ENCODE results near the gene AHR.

The AHR gene

DNA sequence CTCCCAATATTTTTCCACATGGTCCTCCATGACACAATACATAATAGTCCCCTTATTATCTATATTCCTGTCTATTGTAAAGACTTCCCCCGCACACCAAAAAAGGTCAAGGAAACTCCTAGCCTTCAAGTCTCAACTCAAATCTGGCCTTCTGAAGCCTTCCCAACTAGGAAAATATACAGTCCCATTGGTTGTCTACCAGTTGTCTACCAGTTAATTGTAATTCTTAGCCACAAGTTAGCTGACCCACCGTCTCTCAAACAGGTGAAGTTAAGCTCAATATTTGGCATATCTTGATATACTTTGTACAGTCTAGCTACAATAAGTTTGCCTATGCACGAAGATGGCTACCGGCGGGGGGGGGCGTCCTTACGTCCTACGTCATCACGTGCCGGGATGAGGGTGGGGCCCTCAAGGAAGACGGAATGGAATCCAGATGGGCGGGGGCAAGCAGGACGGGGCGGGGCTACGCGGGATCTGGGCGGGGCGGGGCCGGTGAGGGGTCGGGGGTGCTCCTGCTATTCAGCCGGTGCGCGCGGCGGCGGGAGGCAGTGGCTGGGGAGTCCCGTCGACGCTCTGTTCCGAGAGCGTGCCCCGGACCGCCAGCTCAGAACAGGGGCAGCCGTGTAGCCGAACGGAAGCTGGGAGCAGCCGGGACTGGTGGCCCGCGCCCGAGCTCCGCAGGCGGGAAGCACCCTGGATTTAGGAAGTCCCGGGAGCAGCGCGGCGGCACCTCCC, at the start of gene AHR:
AHR (plus strand) TSS at position 551 of the 738 bp plus-strand sequence. CDS start 613 bp downstream, outside the sequence.
- DNase-seq (ENCODE audit: low read depth in 2 of 2, low spot score in 1 of 2), result peak; percentile 77 to 79

DNA sequence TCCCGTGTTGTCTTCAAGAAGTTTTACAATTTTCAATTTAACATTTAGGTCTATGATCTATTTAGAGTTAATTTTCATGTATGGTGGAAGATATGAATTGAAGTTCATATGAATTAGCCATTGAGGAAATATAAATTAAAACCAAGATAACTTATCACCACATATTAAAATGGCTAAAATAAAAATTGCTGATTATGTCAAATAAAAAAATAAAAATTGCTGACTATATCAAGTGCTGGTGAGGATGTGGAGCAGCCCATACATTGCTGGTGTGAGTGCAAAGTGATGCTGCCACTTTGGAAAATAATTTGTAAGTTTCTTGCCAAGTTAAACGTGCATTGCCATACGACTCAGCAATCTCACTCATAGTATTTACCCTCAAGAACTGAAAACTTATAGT, 44.6 kb upstream of the AHR start:
- DNase-seq (ENCODE audit: low read depth in 2 of 2, low spot score in 1 of 2), result no peak

DNA sequence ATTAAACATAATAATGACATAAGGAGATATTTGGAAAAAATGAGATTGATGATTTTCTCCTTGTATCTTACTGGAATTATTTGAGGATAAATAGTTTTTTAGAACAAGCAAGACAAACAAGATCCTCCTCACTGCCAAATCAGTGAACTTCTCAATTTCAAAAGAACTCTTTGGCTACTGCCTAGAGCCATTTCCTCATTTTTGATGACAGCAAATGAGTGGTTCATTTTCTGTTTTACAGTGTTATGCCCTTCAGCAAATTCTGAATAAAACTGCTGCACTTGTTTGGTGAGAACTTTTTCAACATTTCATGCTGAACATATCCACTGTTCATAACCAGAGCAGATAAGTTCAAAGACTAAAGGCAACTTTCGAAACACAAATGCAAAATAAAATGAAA, 42.5 kb upstream of the AHR start:
- no peak for DNase-seq (ENCODE audit: low read depth in 2 of 2, low spot score in 1 of 2)

DNA sequence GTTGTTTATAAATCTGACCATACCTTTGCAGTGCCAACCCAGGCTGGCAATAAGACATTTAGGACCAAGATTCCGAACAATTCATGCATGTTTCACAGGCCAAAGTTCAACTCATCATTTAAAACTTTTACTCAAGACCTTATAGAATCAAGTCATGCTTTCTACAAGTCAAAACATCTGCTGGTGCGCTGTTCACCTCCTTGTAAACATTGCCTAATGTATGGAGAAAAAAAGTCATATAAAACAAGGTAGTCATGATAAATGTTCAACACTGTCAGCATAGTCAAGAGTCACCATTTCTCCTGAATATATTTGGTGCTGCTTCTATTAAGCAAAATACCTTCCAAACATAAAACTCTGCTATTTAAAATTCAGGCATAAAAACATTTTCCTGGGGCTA, 42.1 kb upstream of the AHR start:
- no peak for DNase-seq (ENCODE audit: low read depth in 2 of 2, low spot score in 1 of 2)

DNA sequence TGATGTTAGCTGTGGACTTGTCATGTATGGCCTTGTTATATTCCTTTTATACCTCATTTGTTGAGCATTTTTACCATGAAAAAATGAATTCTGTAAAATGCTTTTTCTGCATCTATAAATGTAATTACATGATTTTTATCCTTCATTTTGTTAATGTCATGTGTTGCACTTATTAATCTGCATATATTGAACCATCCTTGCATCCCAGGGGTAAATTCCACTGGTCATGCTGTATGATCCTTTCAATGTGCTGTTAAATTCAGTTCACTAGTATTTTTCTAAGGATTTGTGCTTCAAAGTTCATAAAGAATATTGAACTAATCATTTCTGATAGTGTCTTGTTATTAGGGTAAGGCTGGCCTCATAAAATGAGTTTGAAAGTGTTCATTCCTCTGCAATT, 31.9 kb upstream of the AHR start:
- no peak for DNase-seq (ENCODE audit: low read depth in 2 of 2, low spot score in 1 of 2)

DNA sequence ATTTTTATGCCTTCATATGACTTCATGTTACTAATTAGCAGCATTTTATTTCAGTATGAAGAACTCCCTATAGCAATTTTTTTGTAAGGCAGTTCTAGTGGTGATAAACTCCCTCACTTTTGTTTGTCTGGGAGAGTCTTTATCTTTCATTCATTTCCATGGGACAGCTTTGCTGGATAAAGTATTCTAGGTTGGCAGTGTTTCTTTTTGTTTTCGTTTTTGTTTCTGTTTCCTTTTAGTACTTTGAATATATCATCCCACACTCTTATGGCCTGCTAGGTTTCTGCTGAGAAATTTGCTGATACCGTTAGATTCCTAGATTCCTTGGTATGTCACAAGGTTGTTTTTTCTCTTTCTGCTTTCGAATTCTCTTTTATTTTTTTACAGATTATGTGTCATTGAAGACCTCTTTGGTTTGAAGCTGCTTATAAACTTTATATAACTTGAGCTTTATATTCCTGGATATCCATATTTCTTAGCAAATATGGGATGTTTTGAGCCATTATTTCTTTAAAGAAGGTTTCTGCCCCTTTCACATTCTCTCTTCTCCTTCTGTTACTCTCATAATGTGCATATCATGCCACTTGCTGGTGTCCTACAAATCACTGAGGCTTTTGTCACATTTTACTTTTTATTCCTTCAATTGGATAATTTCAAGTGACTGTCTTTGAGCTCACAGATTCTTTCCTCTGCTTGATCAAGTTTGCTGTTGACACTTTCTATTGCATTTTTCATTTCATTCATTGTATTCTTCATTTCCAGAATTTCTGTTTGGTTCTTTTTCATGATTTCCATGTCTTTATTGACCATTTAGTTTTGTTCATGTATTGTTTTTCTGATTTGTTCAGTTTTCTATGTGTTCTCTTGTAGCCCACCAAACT, 28.9 kb upstream of the AHR start:
- no peak for DNase-seq (ENCODE audit: low read depth in 2 of 2, low spot score in 1 of 2)

DNA sequence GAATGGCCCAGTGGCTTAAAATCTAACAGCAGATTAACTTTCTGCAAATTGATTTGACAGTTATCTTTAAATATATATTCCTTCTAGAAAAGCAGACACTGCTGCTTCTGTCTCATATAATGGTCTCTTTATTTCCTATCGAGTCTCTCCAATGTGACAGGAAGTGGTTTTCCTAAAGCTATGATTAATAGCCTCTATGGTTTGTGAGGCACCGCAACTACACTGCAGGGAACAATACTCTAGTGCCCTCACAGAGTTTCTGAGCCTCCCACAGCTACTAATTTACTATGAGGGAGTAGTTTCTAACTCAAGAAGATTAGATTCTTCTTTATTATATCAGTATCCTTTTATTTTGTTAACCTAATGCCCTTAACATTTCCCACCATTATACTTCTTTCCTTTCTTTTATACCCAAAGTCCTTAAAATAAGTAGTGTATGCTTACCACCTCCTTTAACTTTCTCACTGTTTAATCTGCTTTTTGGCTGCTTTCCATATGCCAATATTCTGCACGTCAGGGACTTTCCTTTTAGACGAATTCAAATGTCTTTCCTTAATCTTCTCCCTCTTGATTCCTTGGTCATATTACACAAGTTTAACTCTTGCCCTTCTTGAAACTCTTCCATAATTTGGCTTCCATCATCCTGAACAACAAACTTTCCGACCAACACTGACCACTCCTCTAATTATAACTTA, 23.8 kb upstream of the AHR start:
- DNase-seq (ENCODE audit: low read depth in 2 of 2, low spot score in 1 of 2), result no peak

DNA sequence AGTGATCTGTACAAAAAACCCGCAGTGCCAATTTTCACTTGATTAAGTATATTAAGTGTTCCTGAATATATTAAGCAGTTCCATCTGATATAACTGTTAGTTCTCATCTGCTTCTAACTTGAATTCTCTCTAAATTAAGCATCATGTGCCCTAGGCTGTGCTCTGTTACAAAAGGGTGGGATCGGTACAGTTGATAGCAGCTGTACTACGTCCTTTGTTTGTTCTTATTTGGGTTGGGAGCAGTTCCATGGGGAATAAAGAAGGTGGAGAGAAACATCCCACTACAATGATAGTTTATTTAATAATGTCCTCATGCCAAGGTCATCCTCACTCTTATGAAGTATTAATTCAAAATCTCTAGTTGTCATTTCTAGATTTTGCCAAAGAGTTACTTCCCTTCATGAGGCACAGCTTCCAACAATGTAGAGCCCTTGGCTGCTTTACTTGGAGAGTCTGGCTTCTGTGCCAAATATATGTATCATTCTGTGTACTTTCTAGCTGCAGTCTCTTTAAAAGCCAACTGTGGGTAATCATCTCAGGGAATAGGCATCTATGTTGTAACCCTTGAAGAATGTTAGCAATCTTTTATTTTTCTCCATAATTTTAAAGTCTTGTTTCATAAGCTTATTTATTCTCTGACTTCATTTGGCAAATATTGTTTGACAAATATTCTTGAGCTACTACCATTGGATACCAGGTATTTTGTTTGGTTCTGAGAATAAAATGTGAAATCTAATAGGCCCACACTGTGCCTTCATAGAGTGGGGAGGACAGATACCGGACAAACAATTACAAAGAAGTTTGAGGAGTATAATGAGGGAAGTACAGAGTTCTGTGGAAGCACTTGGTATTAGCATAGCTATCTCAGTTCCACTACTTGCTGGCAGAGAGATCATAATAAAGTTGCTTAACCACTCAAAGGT, 22.4 kb upstream of the AHR start:
- no peak for DNase-seq (ENCODE audit: low read depth in 2 of 2, low spot score in 1 of 2)

DNA sequence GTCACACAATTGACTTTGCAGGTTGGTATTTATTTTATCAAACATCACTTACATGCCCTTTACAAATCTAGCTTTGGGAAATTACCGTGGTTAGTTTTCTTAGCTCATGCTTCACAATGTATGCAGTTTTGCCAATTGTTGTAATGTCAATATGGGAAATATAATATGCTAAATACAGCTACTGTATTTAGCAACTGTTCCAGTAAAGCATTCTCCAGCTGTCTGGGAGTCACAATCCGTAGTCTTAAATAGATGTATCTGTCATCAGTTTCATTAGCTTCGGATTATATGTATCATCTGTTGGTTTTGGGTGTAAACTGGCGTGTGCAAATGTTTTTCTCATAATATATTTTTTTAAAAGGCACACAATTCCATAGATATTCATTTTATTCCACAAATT, 19.4 kb upstream of the AHR start:
- no peak for DNase-seq (ENCODE audit: low read depth in 2 of 2, low spot score in 1 of 2)

DNA sequence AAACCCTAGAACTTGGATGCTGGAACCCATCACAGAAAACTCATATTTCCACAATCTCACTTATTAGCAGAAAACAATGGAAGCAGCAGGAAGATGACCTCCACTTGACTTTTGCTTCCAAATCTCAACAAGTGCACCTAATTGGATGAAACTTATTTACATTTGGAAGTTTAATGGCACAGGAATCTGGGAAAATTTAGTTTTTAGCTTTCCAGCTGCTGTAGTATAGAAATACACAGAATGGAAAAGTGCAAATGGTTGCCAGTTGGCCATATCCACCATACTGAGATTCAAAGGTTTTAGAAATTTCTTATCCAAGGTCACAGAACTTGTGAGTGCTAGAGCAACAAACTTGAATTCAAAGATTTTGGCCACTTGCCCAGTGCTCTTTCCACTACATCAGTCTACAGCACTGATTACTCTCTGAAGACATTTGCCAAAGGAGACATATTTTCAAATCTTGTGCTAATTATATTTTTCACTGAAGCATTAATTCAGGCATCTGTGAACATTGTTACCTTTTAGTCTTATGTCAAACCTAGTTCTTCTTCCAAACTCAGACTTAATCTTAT, 9.3 kb upstream of the AHR start:
- DNase-seq (ENCODE audit: low read depth in 2 of 2, low spot score in 1 of 2), result no peak

DNA sequence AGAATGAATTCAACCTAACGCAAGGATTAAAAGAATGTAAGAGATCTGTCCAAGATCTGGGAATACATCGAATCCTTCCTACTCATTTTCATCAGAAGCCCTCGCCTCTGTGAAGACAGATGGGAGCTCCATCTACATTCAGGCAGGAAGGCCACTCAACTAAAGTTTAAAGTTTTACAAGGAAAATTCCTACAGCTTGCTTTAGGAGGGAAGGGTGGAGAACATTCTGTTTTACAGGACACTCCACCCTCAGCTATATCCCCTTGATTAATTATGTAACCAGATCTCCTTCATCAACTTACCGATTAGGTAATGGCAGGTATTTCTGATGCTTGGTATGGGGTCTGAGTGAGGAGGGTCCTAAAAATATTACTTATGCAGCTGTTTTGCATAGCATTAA, 5.6 kb upstream of the AHR start:
- DNase-seq (ENCODE audit: low read depth in 2 of 2, low spot score in 1 of 2), result no peak

DNA sequence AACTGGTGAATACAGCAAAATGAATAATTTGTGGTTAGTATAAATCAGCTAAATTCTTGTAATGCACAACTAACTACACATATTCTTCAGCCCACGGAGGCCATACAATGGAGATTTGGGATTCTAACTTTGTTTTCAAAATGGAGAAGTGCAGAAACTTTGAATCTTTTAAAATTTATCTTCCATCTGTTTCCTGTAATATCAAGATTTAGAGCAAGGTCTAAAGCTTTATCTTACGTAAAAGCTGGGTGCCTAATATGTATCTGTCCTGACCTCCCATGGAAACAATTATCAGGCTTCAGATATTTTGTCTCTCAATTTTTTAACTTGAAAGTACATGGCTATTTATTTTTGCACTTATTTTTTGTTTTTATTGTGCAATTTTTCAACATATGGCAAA, 5.0 kb upstream of the AHR start:
- no peak for DNase-seq (ENCODE audit: low read depth in 2 of 2, low spot score in 1 of 2)

DNA sequence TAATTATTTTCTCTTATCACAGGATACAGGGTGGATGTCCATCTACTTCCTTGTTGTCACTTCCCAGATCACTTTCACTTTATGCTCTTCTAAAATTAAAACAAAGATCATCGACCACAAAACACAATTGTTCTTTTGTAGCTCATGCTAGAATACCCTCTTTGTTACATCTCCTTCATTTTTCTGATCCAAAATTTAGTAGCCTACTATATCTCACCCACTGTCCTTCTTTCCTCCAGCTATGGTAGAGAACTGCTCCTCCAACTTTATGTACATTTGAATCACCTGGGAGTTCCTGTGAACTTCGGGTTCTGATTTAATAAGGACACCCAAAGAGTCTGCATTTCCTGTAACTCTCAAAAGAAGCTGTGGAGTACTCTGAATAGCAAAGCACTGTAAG, 1.2 kb upstream of the AHR start:
- DNase-seq (ENCODE audit: low read depth in 2 of 2, low spot score in 1 of 2), result no peak

DNA sequence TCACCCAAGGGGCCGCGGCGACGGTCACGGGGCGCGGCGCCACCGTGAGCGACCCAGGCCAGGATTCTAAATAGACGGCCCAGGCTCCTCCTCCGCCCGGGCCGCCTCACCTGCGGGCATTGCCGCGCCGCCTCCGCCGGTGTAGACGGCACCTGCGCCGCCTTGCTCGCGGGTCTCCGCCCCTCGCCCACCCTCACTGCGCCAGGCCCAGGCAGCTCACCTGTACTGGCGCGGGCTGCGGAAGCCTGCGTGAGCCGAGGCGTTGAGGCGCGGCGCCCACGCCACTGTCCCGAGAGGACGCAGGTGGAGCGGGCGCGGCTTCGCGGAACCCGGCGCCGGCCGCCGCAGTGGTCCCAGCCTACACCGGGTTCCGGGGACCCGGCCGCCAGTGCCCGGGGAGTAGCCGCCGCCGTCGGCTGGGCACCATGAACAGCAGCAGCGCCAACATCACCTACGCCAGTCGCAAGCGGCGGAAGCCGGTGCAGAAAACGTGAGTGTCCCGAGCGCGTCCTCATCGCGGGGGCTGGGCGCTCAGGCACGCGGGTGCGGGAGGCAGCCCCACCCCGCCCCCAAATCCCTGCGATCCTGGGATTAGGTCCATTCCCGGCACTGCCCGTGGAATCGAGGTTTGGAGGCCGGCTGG, 509 bp downstream of the AHR start:
- DNase-seq (ENCODE audit: low read depth in 2 of 2, low spot score in 1 of 2), result peak; percentile 7 to 31

DNA sequence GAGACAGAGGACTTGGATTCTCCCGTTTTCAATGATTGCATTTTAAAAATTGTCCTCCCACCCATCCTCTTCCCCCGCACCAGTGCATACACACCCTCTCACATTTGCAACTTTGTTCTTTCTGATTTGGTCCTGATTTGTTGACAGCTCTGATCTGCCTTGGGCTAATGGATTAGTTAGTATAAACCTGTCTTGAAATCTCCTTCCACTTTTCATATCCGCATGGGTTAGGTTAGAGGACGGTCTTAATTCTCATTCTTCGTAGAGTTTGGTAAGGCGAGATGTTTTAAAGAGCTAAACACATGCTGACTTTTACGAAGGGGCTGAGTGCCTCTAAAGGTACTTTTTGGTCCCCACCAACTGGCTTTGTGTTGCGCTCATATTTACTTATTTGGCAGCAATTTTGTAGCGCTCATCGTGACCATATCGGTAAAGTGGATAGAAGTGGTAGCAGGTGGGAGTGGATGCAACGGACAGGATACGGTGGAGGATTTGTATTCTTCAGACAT, 1.1 kb downstream of the AHR start:
- DNase-seq (ENCODE audit: low read depth in 2 of 2, low spot score in 1 of 2), result no peak

DNA sequence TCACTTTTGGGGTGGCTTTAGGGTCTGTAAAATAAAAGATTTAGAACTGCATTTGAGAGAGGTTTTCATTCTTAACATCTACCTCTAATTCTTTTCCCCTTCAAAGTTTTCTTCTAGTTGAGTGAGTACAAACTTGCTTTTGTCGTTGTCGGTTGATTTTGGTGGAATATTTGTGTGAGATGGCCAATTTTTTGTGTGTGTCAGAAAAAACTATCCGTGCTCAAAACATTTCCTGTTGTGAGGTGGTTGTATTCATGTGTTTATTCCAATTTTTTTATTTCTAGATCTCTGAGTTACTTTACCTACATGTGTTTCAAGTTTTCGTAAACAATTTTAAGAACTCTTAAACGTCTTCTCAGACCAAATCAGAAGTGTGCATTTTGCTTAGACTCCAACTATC, 1.6 kb downstream of the AHR start:
- DNase-seq (ENCODE audit: low read depth in 2 of 2, low spot score in 1 of 2), result no peak

DNA sequence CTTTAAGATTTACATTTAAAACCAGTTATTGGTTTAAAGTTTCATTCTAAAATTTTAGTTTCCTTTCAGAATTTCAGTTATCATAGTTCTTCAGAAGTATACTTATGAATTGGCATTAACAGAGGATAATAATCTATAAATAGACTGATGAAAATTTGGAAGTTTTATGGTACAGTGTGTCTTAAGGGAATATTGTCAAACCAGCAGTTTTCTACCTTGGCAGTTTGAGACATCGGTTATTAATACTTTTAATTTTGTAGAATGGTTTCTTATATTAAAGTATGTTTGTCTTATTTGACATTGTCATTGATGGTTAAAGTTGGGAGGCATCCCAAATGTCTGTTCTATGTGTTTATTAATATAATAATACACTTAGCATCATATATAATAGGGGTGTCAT, 2.0 kb downstream of the AHR start:
- DNase-seq (ENCODE audit: low read depth in 2 of 2, low spot score in 1 of 2), result no peak

DNA sequence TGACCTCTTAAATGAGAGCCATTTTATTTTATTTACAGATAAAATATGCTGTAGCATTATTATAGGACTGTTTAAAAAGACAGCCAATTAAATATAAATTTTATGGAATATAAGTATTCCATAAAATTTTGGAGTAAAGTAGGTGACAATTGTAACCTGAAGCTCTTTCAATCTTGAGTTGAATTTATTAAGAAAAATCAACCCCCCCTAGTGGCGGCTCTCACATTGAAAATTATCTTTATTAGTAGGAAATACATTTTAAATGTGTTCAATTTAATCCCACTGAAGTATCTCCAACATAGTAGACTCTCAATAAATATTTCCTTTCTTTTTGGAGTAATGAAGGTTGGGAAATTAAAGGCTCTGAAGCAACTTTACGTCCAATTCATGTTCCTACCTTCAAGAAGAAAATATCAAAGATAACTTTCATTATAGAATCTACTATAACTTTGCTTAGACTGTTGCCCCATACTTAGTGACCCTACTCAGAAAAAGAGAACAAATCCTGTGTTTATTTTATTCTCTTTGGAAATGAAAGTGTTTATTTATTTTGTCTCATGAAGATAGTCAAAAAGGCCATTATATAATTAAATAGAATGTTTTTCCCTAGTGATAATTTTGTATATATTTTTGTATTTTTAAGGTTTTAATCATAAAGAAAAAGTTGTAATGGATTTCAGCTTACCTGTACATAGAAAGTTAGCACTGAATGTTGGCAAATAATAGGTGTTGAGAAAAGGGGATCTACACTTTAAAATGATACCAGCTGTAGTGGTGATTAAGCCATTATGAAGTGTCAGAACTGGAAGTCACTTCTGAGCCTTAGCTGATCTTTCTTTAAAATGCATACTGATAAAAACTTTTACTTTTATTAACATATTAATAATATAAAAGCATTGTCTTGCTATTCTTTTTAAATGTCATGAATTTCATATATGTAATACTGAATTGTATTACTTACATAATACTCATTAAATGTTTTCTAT, 3.3 kb downstream of the AHR start:
- peak in 1 of 2 donors; percentile 21 for DNase-seq (ENCODE audit: low read depth in 2 of 2, low spot score in 1 of 2)

Measured in stimulated activated CD8-positive, alpha-beta memory T cell treated with anti-CD3 and anti-CD28 coated beads, Interleukin-4, amount 100 ng/mL, for 1 hour (primary cell).